Measurements from ENCODE around the gene ACSS1. TPM values are rescaled to one million over a fixed set of nuclear protein-coding genes. Genes with fewer than 3 reads are reported as not detected.

ACSS1 gene
- total RNA-seq, 1 donor, result 3.5 TPM

GRCh38 chr20:25018425-25018824, 39.5 kb downstream of the ACSS1 start:
- no peak for DNase-seq (ENCODE audit: low read depth)
- TF ChIP-seq CTCF (IDR thresholded peaks at IDR 0.05; ENCODE audit: insufficient read depth, low read depth, low read length), result no peak
- H3K4me3 ChIP-seq (ENCODE audit: low read depth, low read length), result no peak overlapping the region

- no peak overlapping the region for H3K4me3 ChIP-seq (ENCODE audit: low read depth, low read length)
- no peak for DNase-seq (ENCODE audit: low read depth)
- no peak for TF ChIP-seq CTCF (IDR thresholded peaks at IDR 0.05; ENCODE audit: insufficient read depth, low read depth, low read length)
Measured at GRCh38 chr20:25017257-25017803, 40.6 kb downstream of the ACSS1 start.

- no peak for DNase-seq (ENCODE audit: low read depth)
- TF ChIP-seq CTCF (IDR thresholded peaks at IDR 0.05; ENCODE audit: insufficient read depth, low read depth, low read length), result no peak
- no peak overlapping the region for H3K4me3 ChIP-seq (ENCODE audit: low read depth, low read length)
Measured at GRCh38 chr20:25016471-25016870, 41.5 kb downstream of the ACSS1 start.

- DNase-seq (ENCODE audit: low read depth), result no peak
- H3K4me3 ChIP-seq (ENCODE audit: low read depth, low read length), result no peak overlapping the region
- TF ChIP-seq CTCF (IDR thresholded peaks at IDR 0.05; ENCODE audit: insufficient read depth, low read depth, low read length), result no peak
Measured at GRCh38 chr20:25015986-25016385, 42.0 kb downstream of the ACSS1 start.

- no peak overlapping the region for H3K4me3 ChIP-seq (ENCODE audit: low read depth, low read length)
- DNase-seq (ENCODE audit: low read depth), result no peak
- no peak for TF ChIP-seq CTCF (IDR thresholded peaks at IDR 0.05; ENCODE audit: insufficient read depth, low read depth, low read length)
Measured at GRCh38 chr20:25014816-25015215, 43.1 kb downstream of the ACSS1 start.

GRCh38 chr20:25013478-25014380, 44.2 kb downstream of the ACSS1 start:
- no peak for TF ChIP-seq CTCF (IDR thresholded peaks at IDR 0.05; ENCODE audit: insufficient read depth, low read depth, low read length)
- H3K4me3 ChIP-seq (ENCODE audit: low read depth, low read length), result no peak overlapping the region
- no peak for DNase-seq (ENCODE audit: low read depth)

All from fibroblast of villous mesenchyme (primary cell).